GM19452 (cell line): Measurements from ENCODE around the gene SYNE2.
"Not testable (repeated sequence)": the region's sequence is repeated elsewhere in the genome, so short reads cannot be mapped to it uniquely, and the experiment has no call there.

Experiments
- ATAC-seq: cut with Tn5 transposase; IDR thresholded peaks from one replicate; pipeline ENCODE4 v1.9.1; 2021; ENCODE audit not compliant: unreplicated experiment

SYNE2 gene

DNA sequence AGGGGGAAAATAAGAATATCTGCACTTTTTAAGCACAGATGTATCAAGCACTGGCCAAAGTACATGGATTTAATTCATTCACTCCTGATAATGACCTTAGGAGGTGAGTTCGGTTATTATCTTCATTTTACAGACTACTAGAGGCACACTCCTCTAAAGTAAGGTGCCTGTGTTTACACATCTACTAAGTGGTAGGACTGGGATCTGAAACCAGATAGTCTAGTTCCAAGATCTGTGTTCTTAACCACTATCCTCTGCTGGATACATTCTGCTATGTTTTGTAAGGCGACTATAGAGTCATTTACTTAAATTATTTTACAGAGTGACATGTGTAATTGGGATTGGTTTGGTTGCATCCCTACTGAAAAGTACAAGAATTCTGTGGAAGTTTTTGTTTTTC, 266.1 kb downstream of the SYNE2 start:
- ATAC-seq = no peak

DNA sequence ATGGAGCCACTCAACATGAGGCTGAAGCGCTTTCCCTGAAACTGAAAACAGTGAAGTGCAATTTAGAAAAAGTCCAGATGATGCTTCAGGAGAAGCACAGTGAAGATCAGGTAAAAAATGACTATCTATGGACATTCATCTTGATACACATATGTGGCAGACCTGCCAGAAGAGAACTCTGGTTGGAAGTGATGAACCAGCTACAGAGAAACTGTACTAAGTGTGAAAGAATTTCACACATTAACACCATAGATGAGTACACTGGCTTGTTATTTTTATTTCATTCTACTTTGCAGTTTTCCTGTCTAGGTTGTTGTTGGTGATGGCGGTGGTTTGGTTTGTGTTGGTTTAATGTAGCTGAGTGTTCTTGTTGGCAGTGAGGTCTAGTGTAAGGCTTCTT, 266.7 kb downstream of the SYNE2 start:
- no peak for ATAC-seq

GRCh38 chr14:64119980-64120379, 267.2 kb downstream of the SYNE2 start:
- no peak for ATAC-seq

GRCh38 chr14:64123241-64123822, 270.5 kb downstream of the SYNE2 start:
- no peak for ATAC-seq

DNA sequence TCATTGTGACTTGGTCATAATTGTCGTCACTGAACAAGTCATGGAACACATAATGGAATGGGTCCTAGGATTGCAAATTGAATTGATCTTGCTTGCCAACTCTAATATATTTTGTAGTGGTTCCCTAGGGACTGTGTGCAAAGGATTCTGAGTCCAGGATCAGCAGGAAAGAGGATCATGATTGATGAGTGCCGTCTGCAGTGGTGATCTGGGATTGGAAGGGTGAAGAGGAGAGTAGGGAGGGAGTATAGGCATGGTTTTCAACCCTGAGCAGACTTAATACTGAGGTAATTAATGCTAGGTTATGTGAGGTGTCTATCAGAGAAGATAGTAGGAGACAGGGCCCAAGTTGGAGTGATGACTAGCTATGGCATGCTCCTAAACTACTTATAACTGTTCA, 272.5 kb downstream of the SYNE2 start:
- ATAC-seq = no peak

- ATAC-seq = no peak
Measured at GRCh38 chr14:64126548-64126947, 273.7 kb downstream of the SYNE2 start.

- no peak for ATAC-seq
Measured at GRCh38 chr14:64137657-64138290, 285.0 kb downstream of the SYNE2 start.

- ATAC-seq = no peak
Measured at GRCh38 chr14:64147126-64147790, 294.5 kb downstream of the SYNE2 start.

GRCh38 chr14:64149921-64150320, 297.1 kb downstream of the SYNE2 start:
- no peak for ATAC-seq

GRCh38 chr14:64158608-64159007, 305.8 kb downstream of the SYNE2 start:
- ATAC-seq = no peak

DNA sequence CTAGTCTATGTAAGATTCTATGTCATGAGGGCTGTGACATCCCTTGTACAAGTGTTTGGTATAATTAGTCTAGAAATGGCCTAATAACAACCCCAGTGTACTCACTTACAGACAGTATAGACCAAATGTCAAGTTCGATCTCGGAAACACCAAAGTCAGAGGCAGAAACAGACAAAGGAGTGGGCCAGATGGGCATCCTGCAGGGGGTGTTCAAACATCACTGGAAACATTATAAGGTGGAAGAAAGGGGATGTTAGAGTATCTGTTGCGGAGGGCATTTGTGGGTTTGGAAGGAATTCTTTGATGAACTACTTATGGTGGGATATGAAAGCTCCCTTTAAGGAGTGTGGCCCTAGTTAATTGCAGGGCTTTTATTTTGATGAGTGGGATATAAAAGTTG, 306.8 kb downstream of the SYNE2 start:
- no peak for ATAC-seq

DNA sequence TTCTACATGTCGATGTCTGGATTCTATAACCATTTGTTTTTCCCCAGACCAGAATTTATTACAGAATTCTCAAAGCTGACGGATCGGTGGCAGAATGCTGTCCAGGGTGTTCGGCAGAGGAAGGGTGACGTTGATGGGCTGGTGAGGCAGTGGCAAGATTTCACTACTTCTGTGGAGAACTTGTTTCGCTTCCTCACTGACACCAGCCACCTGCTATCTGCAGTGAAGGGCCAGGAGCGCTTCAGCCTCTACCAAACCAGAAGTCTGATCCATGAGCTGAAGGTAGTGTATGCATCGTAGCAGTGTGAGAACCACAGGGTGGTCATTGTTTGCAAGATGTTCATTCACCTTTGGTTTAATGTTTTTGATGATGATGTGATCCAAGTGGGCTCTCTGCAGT, 317.4 kb downstream of the SYNE2 start:
- no peak for ATAC-seq

GRCh38 chr14:64174922-64175782, 322.3 kb downstream of the SYNE2 start:
- ATAC-seq = no peak

- no peak for ATAC-seq
Measured at GRCh38 chr14:64176330-64176729, 323.5 kb downstream of the SYNE2 start.

- ATAC-seq = no peak
Measured at GRCh38 chr14:64178814-64179213, 326.0 kb downstream of the SYNE2 start.

DNA sequence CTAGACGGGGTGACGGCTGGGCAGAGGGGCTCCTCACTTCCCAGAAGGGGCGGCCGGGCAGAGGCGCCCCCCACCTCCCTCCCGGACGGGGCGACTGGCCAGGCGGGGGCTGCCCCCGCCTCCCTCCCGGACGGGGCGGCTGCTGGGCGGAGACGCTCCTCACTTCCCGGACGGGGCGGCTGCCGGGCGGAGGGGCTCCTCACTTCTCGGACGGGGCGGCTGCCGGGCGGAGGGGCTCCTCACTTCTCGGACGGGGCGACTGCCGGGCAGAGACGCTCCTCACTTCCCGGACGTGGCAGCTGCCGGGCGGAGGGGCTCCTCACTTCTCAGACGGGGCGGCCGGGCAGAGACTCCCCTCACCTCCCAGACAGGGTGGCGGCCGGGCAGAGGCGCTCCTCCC, 330.1 kb downstream of the SYNE2 start:
- ATAC-seq = not testable (repeated sequence)

DNA sequence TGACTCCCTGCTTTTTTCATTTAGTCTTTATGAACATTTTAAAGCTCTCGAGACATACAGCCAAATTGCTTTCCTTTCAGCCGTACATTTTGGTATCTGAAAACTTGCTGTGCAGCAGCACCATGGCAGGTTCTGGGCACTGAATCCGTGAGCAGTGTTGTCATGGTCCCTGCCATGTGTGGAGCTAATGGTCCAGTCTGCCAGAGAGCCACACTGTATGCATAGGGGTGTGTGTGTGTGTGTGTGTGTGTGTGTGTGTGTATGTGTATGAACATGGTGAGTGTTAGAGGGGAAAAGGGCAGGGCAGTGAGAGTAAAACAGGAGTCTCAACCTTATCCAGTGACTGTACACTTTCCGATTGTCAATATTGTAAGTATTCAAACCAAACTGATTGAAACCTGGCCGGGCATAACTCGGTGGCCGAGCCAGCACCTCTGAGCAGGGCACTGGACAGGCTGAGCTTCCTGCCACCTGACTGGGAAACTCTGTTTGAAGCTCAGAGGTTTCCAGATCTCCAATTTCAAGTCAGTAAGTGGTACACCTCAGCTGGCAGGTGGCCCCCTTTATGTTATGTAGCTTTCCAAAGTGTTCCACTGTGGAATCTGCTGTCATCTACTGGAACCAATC, 331.4 kb downstream of the SYNE2 start:
- no peak for ATAC-seq

GRCh38 chr14:64185184-64185583, 332.4 kb downstream of the SYNE2 start:
- ATAC-seq = no peak

DNA sequence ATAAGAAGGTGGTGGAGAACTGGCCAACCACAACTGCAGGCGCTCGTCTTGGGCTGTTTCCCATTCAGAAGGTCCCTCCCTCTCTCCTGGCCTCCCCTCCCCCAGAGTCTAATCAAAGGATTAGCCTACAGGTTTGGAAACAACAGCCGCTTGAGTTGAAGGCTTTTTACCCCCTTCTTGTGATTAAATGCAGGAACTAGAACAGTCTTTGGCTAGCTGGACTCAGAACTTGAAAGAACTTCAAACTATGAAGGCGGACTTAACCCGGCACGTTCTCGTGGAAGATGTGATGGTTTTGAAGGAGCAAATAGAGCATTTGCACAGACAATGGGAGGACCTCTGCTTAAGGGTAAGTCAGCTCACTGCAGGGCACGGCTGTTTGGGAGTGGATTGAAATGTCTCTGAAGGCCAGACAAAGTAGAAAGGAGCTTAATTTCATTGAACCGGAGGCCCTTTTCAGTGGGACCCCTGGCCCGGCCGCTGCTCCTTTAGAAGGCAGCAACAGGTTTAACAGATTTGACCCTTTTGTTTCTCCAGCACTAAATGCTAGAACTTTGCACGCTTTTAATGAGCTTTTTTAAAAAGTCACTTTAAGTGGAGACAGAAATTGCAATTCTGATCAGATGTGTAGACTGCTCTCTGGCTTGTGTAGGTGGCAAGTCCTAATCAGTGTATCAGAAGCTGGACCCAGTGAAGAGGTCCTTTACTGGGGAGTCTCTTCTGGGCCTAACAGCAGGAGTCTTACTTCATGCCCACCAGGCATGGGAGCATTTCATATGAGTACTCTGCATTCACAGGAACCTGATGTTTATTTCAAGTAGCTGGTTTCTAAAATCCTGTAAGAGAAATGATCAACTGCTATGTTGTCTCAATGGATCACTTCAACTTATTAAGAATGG, 333.7 kb downstream of the SYNE2 start:
- no peak for ATAC-seq

GRCh38 chr14:64187331-64187730, 334.5 kb downstream of the SYNE2 start:
- no peak for ATAC-seq
